Stimulated activated CD4-positive, alpha-beta T cell treated with anti-CD3 and anti-CD28 coated beads, Interleukin-2, amount 100 ng/mL, for 48 hours (primary cell): Measurements from ENCODE around the gene AP1B1.
"Not testable (repeated sequence)": the region's sequence is repeated elsewhere in the genome, so short reads cannot be mapped to it uniquely, and the experiment has no call there.

Experiments used
- DNase-seq, 2 donors: peaks; one replicate each; pipeline ENCODE4 v3.0.0-alpha.2; 2020

AP1B1 gene

DNA sequence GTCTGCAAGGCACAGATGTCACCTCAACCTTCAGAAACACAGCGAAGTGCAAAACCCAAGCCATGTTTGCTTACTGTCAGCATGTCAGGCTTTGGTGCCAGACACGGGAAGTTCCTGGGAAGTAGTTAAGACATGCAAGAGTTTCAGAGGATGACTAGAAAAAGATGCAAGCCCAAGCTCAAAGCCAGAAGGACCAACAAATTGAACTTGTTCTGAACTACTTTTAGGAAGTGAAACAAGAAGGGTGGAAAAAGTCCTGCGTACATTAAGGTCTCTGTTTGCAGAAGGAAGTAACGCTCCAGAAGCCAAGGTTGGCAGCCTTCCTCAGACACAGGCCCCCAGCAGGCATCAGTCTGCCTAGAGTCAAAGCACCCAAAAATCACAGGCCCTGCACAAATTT is 2.6 kb downstream of the AP1B1 start:
- no peak for DNase-seq

GRCh38 chr22:29385151-29385704 is 3.1 kb downstream of the AP1B1 start:
- no peak for DNase-seq

DNA sequence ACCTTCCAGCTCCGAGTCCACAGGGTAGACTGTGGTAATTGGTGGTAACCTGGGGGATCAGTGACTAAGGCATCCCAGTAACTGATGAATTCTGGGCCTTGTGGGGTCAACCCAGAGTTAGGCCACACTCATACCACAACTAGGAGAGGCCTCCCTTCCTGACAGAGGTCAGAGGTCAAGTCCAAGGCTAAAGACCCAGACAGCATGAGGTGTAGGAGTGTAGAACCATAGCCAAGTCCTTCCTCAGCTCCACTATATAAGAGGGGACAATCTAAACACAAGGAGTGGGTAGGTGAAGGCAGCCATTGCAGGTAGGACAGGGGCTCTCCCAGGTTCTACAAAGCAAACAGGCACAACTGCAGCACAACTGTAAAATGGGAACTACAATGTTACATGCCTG is 4.6 kb downstream of the AP1B1 start:
- DNase-seq: no peak

- no peak for DNase-seq
Measured at GRCh38 chr22:29382580-29383302, 5.6 kb downstream of the AP1B1 start.

GRCh38 chr22:29380856-29381255 is 7.5 kb downstream of the AP1B1 start:
- DNase-seq: no peak

GRCh38 chr22:29380032-29380781 is 8.2 kb downstream of the AP1B1 start:
- no peak for DNase-seq

DNA sequence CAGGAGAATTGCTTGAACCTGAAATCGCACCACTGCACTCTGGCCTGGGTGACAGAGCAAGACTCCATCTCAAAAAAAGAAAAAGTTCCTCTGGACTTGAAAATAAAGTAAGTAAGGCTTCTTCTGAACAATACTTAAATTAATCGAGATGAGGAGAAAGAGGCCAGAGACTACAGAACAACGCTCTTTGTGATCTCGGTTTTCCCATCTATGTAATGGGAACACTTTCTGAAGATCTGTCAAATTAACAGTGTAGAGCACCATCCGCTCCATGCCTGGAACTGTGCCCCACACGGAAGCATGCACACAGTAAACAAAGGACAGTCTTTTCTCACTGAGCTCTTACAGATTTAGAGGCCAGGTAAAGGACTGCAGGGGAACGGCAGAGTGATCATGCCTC is 9.1 kb downstream of the AP1B1 start:
- no peak for DNase-seq

- no peak for DNase-seq
Measured at GRCh38 chr22:29377979-29378378, 10.4 kb downstream of the AP1B1 start.

DNA sequence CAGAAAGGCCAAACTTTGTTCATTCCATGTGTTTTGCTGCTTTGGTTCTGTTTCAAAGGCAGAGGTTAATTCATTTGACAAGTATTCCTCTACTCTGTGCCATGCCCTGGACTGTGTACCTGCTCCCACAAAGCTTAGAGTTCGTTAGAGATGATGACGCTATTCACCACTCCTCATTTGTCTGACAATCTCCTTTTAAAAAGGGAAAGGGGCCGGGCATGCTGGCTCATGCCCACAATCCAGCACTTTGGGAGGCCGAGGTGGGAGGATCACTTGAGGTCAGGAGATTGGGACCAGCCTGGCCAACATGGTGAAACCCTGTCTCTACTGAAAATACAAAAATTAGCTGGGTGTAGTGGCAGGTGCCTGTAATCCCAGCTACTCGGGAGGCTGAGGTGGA is 11.7 kb downstream of the AP1B1 start:
- DNase-seq: not testable (repeated sequence)

DNA sequence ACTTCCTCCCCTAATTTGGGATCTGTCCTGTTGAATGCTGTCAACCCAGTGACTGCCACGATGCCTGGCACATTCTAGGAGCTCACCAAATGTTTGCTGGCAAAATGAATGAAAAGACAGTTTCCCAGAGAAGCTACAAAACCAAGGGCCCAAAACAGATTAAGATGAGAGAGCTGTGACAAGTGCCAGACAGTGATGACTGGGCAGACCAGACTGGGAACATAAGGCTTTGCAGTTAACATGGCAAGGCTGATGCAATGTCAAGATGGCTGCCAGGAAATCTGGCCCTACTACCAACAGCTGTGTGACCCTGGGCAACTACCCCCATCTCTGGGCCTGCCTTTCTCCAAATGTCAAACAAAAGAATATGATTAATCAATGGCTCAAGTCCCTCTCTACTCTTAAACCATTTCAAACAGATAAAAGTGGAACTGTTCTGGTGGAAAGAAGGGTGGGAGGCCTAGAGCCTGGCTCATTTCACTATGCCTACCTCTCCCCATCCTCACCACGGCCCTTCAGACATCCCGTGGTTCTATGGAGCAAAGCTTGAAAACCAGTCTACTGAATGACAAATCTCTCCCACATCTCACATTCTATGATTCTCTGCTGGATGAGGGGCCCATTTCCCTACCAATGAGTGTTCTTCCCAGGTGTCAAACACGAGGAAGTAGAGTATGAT is 12.8 kb downstream of the AP1B1 start:
- DNase-seq: no peak

- not testable (repeated sequence) for DNase-seq
Measured at GRCh38 chr22:29374806-29375205, 13.6 kb downstream of the AP1B1 start.

DNA sequence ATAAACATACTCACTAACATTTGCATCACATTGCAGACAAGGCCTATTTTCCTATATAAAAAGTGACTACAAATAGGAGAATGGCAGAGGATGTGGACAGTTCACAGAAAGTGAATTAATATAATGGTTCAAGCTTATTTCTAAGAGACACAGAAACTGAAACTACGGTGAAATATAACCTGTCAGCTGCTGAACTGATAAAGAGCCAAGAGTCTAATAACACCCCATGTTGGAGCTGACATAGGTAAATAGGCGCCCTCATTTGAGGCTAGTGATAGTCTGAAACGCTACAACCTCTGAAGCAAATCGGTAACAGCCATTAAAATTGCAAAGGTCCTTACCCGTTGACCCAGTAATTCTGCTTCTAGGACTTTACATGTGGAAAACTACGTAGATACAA is 14.0 kb downstream of the AP1B1 start:
- no peak for DNase-seq

DNA sequence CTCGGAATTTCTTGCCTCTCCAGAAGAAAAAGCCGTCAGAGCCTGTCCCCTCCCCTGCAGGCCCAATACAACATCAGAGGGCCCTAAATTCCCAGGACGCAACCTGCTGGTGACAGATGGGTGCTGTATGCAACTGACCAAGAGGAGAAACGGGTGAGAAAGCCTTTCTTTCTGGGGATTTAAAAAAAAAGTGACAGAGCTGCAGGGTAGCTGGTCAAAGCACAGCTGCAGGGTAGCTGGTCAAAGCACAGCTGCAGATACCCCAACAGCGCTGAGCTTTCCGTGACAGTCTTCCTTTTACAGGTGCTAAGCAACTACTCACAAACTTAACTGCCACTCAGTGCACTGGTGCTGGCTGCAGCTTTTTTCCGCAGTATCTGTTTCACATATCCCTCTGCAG is 17.8 kb downstream of the AP1B1 start:
- DNase-seq: no peak

- no peak for DNase-seq
Measured at GRCh38 chr22:29369460-29369859, 18.9 kb downstream of the AP1B1 start.

DNA sequence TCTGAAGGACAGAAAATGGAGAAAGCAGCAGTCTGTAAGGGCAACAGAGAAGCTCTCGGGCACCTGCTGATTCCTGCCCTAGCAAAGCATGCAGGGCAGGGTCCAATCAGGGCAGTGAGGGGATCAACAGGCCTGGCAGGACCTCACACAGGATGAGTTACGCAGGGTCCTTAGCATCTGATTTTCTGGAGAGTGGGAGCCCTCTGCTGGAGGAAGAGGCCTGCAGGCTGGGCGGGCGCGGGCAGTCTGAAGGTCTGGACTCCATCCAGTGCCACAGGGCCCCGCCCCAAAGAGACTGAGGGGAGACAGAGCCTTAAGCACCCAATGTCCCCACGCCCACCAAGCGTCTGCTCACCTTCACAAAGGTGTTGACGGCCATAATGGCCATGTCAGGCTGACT is 28.9 kb downstream of the AP1B1 start:
- no peak for DNase-seq

DNA sequence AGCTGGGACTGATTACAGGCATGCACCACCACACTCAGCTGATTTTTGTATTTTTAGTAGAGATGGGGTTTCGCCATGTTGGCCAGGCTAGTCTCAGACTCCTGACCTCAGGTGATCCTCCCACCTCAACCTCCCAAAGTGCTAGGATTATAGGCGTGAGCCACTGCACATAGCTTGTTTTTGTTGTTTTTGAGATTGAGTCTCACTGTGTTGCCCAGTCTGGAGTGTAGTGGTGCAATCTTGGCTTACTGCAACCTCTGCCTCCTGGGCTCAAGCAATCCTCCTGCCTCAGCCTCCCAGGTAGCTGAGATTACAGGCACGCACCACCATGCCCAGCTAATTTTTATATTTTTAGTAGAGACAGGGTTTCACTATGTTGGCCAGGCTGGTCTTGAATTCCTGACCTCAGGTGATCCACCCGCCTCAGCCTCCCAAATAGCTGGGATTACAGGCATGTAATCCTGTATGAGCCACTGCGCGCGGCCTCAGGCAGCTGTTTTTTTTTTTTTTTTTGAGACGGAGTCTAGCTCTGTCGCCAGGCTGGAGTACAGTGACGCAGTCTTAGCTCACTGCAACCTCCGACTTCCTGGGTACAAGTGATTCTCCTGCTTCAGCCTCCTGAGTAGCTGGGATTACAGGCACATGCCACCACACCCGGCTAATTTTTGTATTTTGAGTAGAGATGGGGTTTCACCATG is 31.0 kb downstream of the AP1B1 start:
- not testable (repeated sequence) for DNase-seq

DNA sequence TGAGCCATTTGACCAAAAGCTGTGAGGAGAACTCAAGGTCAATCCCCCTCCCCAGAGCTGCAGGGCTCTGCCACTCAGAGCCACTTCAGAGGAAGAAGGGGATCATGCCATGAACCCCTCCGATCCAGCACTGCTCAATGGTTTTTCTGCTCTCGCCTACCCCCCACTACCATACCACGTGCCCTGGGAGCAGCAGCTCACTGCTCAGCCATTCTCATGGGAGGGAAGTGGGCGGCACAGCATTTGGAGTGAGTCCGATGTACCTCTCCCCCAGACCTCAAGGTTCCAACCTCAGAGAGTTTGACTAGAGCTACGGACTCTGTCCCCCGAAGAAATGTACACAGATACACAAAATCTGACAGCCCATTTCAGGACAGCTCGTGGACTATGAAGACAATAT is 34.5 kb downstream of the AP1B1 start:
- DNase-seq: no peak

- DNase-seq: no peak
Measured at GRCh38 chr22:29353286-29353685, 35.1 kb downstream of the AP1B1 start.

DNA sequence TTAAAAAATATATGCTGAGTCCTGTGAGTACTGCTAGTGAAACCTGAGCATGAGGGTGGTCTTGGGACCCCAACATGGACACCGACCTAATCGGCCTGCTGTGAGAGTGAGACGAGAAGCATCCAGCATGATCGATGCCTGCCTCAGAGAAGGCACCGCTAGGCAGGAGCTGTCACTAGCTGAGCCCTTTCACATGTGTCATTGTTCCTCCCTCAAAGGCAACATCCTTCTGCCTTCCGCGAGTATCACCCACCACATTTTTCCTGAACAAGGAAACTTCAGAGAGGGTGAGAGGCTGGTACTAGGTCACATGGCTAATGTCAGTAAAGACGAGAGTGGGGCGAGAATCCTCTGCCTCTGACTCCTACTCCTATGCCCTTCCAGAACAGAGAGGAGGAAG is 35.6 kb downstream of the AP1B1 start:
- no peak for DNase-seq

- DNase-seq: no peak
Measured at GRCh38 chr22:29351891-29352290, 36.5 kb downstream of the AP1B1 start.

DNA sequence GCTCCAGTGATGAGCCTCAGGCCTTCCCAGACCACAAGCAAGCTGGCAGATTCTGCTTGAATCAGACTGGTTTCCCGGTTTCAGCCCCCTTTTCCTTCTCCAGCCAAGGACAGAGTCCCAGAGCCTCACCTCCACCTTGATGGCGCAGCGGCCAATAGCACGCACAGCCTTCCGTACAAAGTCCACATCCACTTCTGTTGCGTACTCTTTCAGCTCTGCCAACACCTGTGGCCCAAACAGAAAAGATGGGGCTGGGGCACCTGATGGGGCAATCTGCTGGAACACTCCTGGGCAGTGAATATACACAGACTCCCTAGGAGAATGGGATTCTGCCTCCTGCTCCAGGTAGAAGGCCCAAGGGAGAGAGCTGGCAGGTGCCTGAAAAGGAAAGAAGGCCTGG is 37.3 kb downstream of the AP1B1 start:
- DNase-seq: no peak

DNA sequence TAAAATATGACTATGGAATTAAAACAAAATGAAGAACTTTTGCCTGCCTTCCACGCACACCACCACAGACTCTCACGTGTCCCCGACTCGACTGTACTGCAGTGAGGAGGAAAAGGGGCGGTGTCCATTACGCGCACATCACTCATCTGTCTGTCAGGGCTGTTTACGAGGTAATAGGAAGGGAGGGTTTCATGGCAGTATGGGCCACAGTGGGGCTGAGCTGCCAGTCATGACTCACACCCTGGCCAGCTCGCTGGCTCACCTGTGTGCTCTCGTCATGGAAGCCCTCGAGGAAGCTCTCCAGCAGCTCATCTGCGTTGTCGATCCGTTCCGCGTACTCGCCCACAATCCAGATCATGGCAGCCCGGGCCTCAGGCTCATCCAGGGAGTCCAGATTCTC is 39.4 kb downstream of the AP1B1 start:
- no peak for DNase-seq

DNA sequence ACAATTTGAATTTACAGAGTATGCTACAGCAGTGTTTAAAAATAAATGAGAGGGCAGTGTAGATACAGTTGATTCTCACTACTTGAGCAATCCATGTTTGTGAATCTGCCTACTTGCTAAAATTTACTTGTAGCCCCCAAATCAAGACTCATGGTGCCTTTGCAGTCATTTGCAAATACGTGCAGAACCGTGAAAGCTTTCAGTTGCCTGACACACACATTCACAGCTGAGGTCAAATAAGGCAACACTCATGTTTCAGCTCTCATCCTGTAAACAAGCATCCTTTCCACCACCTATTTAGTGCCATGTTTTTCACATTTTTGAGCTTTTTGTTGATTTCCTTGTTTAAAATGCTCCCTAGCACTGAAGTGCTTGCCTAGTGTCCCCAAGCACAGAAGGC is 40.3 kb downstream of the AP1B1 start:
- no peak for DNase-seq
